ENCODE data around the gene RILP.

Gene RILP

GRCh38 chr17:1598399-1599095, 51.1 kb downstream of the RILP start:
- DNase-seq, result no peak

- DNase-seq, result no peak
Measured at GRCh38 chr17:1597861-1598342, 51.8 kb downstream of the RILP start.
